Iris pigment epithelial cell (primary cell): ENCODE data around the gene ACTR2.
"Not testable (repeated sequence)": the region's sequence is repeated elsewhere in the genome, so short reads cannot be mapped to it uniquely, and the experiment has no call there.

Source experiments
- DNase-seq: peaks from one replicate; pipeline ENCODE4 v3.0.0-alpha.2; 2011; ENCODE audit warnings: low read depth

ACTR2 gene

GRCh38 chr2:65231121-65231520 lies 3.5 kb downstream of the ACTR2 start:
- DNase-seq = peak; percentile 72

DNA sequence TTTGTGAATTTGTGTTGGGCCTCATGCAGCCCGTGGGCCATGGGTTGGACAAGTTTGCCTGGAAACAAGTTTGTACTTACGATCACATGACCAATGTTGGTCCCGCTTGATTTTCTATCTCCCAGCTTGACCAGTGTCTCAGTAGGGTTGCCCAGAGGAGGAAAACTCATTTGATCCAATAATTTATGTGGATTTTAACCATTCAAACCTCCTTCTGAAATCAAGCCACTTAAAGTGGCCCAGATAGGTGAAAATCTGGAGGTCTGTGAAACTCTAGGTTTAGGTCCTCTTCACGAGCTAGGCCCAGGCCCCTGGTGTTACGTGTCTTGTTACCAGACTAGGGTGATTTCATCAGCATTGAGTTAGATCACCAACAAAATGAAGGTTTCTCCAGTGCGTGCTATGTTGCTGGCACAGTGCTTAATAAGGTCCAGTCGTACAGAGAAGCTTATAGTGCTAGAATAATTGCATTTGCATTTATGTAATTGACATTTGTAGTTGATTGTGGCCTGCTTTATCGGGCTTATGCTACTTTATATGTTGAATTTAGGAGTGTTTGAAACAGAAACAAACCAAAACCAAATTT lies 4.4 kb downstream of the ACTR2 start:
- DNase-seq = peak; percentile 90

DNA sequence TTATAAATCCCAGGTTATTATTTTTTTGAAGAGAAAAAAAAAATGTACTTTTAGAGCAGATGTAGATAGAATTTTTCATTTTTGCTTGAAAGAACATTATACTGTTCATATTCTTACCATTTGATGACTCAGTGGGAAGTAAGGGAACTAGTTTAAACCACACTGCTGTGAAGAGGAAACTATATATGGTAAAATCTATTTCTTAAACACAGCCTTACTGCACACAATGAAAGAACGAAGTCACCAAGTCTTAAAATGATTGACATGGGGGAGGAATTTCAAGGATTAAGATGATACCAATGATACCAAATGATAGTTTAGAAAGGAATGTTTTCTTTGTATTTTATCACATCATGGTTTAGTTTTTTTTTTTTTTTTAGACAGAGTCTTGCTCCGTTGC lies 5.0 kb downstream of the ACTR2 start:
- peak; percentile 87 for DNase-seq

DNA sequence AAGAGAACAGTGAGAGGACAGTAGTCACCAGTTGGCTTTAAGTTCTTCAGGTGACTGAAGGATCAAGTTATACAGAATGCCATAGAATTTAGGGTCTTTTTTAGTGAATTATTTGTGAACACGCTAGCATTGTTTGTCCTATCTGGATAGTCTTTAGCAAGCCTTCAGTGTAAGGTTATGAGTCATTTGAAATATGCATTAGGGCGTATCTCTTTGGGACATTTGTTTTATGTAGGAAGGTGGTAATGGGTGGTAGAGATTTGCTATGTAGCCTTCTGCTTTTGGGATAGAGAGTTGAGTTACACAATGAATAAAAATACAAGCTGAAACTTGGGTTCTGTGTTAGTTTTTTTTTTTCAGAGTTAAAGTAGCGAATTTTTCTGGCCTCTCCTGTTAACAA lies 13.0 kb downstream of the ACTR2 start:
- DNase-seq = peak; percentile 34

DNA sequence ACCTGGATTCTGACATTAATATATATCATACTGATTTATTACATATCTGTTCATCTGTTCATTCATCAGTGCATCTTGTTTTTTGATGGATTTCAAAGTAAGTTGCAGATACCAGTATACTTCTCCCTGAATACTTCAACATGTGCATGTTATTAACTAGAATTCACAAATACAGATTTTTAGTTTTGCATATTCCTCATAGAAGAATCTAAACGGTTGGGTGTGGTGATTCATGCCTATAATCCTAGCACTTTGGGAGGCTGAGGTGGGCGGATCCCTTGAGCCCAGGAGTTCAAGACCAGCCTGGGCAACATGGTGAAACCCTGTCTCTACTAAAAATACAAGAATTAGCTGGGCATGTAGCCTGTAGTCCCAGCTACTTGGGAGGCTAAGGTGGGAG lies 16.8 kb downstream of the ACTR2 start:
- not testable (repeated sequence) for DNase-seq

DNA sequence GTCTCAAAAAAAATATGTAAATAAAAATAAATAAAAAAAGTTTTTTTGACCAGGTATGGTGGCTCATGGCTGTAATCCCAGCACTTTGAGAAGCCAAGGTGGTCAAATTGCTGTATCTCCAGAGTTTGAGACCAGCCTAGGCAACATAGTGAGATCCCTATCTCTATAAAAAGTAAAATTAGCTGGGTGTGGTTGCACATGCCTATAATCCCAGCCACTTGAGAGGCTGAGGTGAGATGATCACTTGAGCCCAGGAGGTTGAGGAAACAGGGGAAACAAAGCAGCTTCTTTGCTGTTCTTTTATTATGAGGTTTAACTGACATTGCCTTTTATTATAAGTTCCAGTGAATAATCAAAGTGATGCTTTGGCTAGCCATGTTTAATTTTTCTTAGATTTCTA lies 25.0 kb downstream of the ACTR2 start:
- no peak for DNase-seq

DNA sequence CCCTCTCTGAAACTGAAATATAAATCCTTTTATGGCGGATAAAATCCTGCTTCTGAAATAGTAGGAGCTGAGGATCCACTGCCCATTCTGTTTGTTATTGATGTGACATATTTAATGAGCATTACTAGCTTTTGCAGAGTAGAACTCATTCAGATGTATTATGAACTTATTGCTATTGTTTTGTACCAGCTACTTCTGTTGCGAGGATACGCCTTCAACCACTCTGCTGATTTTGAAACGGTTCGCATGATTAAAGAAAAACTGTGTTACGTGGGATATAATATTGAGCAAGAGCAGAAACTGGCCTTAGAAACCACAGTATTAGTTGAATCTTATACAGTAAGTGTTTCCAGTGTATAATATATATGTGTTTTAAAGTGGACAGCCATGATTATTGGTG lies 27.7 kb downstream of the ACTR2 start:
- DNase-seq = no peak

- DNase-seq = no peak
These were observed 28.4 kb downstream of the ACTR2 start for GRCh38 chr2:65256054-65256453.

DNA sequence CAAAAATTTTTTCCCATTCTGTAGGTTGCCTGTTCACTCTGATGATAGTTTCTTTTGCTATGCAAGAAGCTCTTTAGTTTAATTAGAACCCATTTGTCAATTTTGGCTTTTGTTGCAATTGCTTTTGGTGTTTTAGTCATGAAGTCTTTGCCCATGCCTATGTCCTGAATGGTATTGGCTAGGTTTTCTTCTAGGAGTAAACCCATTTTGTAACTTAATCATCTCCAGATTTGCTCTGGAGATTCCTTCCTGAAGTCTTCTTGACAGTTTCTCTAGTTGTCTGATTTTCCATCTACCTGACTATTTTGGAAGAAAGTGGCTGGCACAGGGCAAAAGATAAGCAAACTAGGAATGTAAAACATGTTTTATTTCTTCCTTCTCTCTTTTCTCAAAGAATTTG lies 30.2 kb downstream of the ACTR2 start:
- not testable (repeated sequence) for DNase-seq

GRCh38 chr2:65261676-65262075 lies 34.0 kb downstream of the ACTR2 start:
- no peak for DNase-seq

GRCh38 chr2:65263262-65263661 lies 35.6 kb downstream of the ACTR2 start:
- peak; percentile 35 for DNase-seq

DNA sequence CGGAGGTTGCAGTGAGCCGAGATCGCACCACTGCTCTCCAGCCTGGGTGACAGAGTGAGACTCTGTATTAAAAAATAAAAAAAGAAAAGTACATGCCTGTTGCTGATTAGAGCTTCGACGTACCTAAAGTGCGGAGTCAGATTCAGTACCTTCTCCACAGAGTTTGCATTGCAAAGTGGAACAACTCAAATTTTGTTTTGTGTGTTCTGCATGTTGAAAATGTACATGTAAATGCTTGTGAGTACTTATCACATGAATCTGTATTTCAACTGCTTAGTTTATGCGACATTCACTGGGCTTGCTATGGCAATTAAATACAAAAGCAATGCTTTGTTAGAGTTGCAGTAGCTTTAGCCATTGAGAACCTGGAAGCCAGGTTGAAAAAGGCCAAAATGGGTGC lies 36.4 kb downstream of the ACTR2 start:
- DNase-seq = no peak

DNA sequence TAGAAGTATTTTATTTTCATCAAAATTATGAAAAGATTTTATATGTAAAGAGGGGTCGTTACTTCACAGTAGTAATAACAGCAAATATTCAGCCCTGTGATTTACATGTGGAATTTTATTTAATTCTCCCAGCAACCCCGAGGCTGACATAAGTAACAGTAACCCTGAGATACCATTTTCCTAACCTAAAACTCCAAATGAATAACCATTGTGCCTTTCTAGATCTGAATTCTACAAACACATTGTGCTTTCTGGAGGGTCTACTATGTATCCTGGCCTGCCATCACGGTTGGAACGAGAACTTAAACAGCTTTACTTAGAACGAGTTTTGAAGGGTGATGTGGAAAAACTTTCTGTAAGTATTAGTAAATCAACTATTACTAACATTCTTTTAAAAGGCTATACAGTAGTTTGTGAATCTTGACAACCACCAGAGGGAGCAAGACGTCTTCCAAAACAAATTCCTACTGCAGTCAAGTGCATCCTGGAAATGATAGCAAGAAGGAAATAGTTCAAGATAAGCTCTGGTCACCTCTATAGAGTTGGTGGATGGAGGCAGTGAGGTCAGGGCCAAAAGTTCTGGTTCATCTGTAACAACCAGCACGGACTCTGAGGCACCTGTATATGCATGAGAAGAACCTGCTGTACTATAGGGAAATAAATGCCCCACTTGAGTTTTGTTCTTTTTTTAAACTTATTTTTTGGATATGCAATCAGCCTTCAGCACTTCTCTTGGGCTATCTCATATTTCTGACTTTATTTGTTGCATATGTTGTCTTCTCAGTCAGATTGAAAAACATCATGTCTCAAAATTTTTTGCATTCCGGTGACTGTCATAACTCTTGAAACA lies 37.4 kb downstream of the ACTR2 start:
- DNase-seq = peak; percentile 88

DNA sequence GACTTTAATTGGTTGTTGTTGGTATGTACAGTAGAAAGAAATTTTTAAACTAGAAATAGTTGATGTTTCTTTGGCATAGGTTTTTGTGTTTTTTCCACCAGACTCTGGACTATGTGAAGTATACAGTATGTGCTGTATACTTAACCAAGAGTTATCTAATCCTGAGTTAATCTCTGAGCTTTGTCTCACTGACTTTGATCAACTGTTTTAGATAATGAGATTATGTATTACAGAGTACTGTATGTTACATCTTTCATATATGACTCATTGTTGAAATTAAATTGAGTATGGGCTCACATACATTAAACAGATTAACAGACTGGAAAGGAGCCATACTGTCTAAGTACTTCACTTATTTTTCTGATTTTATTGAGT lies 38.0 kb downstream of the ACTR2 start:
- DNase-seq = no peak

- DNase-seq = no peak
These were observed 39.4 kb downstream of the ACTR2 start for GRCh38 chr2:65267008-65267407.

DNA sequence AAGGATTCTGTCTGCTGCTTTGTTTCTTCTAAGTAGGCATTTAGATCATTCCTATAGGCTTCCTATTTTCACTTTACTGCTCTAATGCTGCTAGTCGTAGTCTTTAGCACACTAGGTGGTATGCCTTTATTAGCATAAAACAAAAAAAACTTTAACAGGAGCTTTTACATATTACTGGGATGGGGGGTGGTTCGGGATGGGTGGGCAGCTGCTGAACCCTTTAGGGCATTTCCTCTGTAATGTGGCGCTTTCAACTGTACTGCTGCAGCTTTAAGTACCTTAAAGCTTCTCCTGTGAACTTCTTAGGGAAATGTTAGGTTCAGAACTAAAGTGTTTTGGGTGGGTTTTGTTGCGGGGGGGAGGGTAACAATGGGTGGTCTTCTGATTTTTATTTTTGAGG lies 41.3 kb downstream of the ACTR2 start:
- DNase-seq = no peak

DNA sequence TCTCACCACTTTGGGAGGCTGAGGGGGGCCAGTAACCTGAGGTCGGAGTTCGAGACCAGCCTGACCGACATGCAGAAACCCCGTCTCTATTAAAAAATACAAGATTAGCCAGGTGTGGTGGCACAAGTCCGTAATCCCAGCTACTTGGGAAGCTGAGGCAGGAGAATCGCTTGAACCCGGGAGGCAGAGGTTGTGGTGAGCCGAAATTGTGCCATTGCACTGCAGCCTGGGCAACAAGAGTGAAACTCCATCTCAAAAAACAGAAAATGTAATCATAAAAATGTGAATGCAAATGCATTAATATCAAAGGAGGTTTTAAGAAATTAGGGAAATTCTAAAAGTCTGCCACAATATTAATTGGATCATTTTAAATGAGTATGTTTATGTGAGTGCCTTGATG lies 45.7 kb downstream of the ACTR2 start:
- DNase-seq = no peak

- DNase-seq = no peak
These were observed 47.7 kb downstream of the ACTR2 start for GRCh38 chr2:65275141-65275915.

DNA sequence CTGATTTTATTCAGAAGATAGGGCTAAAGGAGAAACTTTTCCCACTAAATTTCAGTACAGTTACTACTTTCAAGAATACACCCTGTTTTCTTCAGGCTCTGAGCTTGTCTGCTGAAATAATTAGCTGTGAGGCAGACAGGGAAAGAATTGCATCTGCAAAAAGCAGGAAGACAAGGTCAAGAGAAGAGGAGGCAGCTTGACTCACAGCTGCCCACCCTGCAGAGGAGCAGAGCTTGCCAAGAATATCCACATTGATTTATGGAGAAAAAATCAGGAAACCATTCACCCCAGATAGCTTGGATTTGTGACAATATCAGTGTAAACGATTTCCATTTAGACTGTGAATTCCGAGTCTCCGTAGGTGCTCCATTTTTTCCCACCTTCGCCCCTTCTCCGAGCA lies 49.0 kb downstream of the ACTR2 start:
- no peak for DNase-seq

DNA sequence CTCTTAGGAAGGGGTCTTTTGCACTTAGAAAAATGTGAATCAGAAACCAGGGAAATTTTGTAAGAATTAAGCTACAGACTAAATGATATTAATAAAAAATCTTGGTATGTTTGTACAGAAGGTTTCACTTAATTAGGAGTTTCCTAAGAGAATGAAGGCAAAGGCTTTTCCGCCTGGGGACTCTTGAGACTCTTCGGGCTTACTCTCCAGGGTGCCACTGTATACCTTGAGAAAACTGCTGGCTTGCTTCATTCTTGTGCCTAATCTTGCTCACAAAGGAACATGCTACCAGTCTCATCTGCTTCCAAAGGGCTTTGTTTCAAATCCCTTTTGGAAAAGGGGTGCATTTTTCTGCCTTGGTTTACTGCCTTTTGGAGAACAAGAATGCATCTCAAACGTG lies 49.5 kb downstream of the ACTR2 start:
- no peak for DNase-seq

DNA sequence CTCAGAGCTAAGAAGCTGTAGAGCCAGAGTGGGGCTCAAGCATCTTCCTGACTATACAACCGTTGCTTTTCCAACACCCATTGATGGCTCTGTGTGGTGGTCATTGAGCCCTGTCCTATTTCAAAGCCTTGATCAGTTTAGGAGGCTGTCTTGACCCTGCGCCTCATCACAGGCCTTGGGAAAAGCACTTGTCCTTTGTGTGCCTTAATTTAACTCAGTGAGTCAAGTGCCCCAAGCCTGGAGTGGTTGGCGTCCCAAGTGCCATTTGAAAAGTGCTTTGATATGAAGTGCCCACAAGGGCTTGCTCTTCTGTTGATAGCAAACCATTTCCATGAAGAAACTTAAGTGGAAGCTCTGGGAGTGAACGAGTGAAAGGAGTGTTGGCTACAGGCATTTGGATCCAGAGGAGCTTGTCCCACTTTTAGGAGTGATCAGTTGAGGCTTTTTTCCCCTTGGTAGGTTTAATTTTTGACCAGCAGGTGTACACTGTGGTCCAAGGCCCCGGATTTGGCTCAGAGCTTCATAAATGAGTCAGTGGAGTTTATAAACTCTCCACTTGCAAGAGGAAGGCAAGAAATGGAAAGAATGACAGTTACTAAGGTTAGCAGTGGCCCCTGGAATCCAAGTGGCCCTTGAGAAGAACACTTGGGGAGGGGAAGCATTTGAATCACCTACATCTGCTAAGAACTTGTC lies 50.3 kb downstream of the ACTR2 start:
- peak; percentile 52 for DNase-seq

DNA sequence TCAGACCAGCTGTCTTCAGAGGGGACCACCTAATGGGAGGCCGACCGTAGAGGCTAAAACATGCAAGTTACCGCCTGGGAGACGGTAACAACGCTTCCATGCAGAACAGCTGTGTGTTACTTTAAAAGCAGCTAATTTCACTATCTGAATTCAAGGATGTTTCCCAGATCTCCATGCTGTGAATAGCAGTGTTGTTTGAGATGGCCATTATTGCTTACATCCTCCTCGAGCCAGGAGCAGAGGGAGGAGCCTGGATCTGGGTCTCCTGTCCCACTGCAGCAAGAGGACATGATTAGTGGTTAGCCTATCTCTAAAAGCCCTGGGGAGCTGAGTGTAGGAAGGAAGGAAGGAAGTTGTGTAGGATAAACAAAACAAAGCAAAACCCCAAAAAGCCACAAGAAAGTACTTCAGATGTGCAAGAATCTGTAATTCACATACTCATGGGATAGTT lies 50.9 kb downstream of the ACTR2 start:
- DNase-seq = peak; percentile 54
